Endothelial cell of umbilical vein (primary cell): ENCODE measurements around the gene NOSIP.

ENCODE experiments used
- CTCF ChIP-seq, 2 donors: IDR thresholded peaks; 1 replicate in 1 of 2; 2 replicates in 1 of 2; pipeline ENCODE4 v1.5.1; 2011; ENCODE audit warnings: low read length in 2 of 2, mild to moderate bottlenecking in 2 of 2, moderate library complexity in 2 of 2, control low read depth in 1 of 2, inconsistent platforms in 1 of 2, low read depth in 1 of 2; ENCODE audit not compliant: insufficient read depth in 1 of 2; ENCODE audit errors: extremely low read depth in 1 of 2
- EZH2 ChIP-seq: IDR thresholded peaks from 2 replicates; pipeline ENCODE4 v1.6.1; 2012; ENCODE audit warnings: borderline replicate concordance, low read depth, mild to moderate bottlenecking, moderate library complexity, low read length, inconsistent platforms; ENCODE audit not compliant: severe bottlenecking
- GATA2 ChIP-seq: IDR thresholded peaks from 2 replicates; pipeline ENCODE4 v1.7.0; 2011; ENCODE audit warnings: low read depth, mild to moderate bottlenecking, moderate library complexity, mixed read lengths, low read length; ENCODE audit not compliant: insufficient read length, insufficient read depth
- MAX ChIP-seq: IDR thresholded peaks from 2 replicates; pipeline ENCODE4 v1.6.1; 2011; ENCODE audit not compliant: insufficient read depth, insufficient read length
- MYC ChIP-seq: IDR thresholded peaks from one replicate; pipeline ENCODE4 v1.6.1; 2011; ENCODE audit warnings: mild to moderate bottlenecking, low read depth, low read length
- POLR2A ChIP-seq: IDR thresholded peaks from 2 replicates; pipeline ENCODE4 v1.6.1; 2012; ENCODE audit warnings: low read depth, mild to moderate bottlenecking, control low read depth, low read length
- POLR2AphosphoS5 ChIP-seq: IDR thresholded peaks from 2 replicates; pipeline ENCODE4 v1.6.1; 2012; ENCODE audit warnings: low read depth, mild to moderate bottlenecking, control low read depth, low read length, moderate library complexity; ENCODE audit not compliant: insufficient read depth

GRCh38 chr19:49515767-49516166 lies 64.6 kb downstream of the NOSIP start:
- no peak for TF ChIP-seq CTCF (IDR thresholded peaks at IDR 0.05; ENCODE audit: extremely low read depth in 1 of 2, insufficient read depth in 1 of 2, low read depth in 1 of 2, low read length in 2 of 2)
- TF ChIP-seq EZH2, result no peak
- no peak for TF ChIP-seq POLR2A
- no peak for TF ChIP-seq POLR2AphosphoS5
- no peak for TF ChIP-seq MAX
- no peak for TF ChIP-seq GATA2
- TF ChIP-seq MYC, result no peak
